IPS DF 19.7 (cell line): Measurements from ENCODE around the gene ATPAF2.
A peak's percentile ranks its signal among the peaks of the same experiment; 100 is the strongest.

ENCODE experiments used
- DNase-seq: peaks from one replicate; pipeline ENCODE4 v3.0.0-alpha.2; 2013; ENCODE audit warnings: low read depth, low spot score

The ATPAF2 gene

DNA sequence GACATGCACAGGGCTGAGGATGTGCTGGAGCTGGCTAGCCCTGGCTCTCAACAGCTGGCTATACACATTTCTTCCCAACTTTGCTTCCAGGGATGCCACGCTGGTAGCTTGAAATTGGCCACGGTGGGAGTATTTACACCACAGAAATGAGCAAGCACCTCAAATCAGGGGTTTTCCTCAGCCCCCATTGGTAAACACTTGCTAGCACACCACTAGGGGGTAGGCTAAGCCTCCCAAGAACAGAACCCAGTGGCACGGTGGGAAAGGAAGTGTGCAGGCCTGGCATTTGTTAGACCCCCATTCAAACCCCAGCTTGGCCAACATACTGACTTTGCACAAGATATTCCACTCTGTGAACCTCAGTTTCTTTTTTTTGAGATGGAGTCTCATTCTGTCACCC lies 53.4 kb downstream of the ATPAF2 start:
- no peak for DNase-seq

DNA sequence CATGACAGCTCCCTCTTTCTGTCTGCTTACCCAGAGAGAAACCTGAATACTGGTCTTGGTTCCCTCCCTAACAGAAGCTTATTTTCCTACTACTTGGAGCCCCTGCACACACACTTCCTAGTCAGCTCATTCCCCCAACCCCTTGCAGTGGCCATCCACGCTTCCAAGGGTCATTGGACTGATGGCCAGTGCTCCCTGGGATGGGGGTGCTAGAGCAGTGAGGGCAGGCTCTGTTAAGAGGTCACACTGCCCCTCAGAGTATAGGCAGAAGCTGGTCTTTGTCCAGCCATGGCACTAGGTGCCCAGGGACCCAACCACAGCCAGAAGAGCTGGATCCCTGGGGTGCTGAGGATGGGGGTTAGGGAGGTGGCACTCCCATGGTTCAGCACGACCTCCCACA lies 53.8 kb downstream of the ATPAF2 start:
- DNase-seq, result no peak

DNA sequence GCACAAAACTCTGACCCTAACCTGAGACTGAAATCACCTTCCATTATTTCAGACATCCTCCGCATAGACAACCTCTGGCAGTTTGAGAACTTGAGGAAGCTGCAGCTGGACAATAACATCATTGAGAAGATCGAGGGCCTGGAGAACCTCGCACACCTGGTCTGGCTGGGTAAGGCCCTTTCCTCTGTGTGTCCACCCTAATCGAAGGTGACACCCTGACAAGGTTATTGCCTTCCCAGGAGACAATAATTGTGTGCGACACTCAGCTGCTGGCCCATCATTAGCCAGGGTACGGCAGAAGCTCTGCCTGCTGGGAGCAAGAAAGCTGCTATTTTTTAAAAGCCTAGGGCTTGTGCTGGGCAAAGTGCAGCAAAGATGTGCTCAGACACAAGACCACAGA lies 55.2 kb downstream of the ATPAF2 start:
- DNase-seq, result no peak

DNA sequence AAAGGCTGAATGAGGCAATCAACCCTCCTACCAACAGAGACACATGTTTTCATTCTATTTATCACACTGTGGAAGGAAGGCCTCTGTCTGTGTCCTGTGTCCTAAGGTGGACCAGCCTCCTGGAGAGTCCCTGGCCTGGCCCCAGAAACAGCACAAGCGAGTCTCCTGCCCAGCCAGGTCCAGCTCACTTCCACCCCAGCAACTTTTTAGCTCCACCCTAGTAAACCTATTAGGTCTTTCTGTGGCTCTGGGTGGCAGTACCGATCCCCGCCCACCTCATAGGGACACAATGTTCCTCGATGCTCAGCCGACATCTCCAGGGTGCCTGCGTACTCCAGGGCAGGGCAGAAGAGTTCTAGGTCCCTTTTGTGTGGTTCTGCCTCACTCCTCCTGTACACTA lies 55.6 kb downstream of the ATPAF2 start:
- DNase-seq, result no peak

DNA sequence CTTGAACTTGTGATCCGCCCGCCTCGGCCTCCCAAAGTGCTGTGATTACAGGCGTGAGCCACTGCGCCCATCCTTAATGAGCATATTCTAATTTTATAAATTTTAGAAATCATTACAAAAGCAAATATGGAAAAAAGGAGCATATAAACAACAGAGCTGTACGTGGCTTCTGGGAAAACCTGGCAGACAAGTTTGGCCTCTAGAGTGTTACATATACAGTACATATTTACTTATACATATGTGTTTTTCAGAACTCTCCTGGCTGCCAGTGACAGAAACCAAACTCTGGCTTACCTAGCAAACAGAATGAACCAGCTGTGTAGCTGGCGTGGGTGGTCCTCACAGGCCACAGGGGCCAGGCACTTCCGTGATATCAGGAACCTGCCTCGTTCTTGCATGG lies 56.2 kb downstream of the ATPAF2 start:
- DNase-seq, result no peak

DNA sequence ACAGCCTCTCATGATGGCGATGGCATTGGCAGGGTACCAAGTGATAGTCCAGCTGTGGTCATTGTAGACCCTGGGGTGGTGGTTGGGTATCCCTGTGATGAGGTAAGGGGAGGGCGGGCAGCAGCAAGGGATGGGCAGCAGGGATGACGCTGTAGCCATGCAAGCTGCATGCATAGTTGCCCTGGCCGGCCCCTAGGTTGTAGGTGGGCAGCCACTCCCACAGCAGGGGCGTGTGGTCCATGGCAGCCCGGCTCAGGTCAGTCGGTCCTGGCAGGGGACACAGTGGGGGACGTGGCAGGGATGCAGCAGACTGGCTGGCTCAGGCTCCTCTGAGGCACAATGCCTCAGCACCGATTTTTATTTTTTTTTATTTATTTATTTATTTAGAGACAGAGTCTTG lies 57.6 kb downstream of the ATPAF2 start:
- DNase-seq, result no peak

DNA sequence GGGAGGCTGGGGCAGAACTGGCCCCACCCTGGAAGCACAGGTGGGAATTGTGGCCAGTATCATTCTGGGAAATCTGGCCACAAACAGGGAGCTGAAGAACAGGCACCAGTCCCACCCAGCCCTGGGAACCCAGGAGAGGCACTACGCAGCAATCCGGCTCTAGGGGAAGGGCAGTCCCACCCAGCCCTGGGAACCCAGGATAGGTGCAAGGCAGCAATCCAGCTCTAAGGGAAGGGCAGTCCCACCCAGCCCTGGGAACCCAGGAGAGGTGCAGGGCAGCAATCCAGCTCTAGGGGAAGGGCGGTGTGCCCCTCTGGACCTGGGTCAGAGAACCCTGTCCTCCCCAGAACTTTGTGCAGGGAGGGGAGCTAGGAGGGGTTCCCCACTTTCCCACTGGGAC lies 59.2 kb downstream of the ATPAF2 start:
- no peak for DNase-seq

DNA sequence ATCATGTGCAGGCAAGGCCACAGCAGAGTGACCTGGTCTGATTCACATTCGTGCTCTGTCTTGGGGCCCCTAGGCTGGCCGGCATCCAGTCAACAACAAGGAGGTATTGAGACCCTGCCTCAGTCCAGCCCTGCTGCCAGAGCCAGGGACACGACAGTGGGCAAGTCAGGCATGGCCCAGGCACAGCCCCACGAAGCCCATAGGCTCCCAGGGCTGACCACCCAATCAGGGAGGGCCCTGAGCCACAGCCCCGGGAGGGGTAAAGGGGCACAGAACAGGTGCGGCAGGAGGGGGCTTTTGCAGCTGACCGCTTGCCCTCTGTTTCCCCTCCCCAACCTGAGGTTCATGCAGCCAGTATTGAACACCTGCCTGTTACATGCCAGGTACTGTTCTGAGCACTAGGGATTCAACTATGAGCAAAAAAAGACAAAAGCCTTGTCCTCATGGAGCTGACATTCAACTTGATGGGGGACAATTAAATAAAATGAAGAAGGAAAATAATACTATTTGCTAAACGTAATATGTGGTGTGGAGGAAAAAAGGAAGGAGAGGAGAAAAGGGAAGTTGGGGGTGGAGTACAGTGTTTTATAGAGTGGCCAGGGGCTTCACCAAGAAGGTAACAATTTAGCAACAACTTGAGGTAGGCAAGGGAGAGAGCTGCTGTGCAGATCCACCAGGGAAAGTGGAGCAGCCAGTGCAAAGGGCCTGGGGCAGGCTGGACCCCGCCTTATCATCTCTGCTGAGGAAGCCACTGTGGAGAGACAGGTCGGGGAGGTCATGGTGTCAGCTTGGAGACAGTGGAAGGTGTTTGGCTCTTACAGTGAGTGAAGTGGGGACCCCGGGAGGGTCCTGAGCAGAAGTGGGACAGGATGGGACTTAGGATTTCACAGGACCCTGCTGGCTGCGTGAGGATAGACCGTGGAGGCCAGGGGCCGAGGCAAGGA lies 60.2 kb downstream of the ATPAF2 start:
- DNase-seq, result no peak

DNA sequence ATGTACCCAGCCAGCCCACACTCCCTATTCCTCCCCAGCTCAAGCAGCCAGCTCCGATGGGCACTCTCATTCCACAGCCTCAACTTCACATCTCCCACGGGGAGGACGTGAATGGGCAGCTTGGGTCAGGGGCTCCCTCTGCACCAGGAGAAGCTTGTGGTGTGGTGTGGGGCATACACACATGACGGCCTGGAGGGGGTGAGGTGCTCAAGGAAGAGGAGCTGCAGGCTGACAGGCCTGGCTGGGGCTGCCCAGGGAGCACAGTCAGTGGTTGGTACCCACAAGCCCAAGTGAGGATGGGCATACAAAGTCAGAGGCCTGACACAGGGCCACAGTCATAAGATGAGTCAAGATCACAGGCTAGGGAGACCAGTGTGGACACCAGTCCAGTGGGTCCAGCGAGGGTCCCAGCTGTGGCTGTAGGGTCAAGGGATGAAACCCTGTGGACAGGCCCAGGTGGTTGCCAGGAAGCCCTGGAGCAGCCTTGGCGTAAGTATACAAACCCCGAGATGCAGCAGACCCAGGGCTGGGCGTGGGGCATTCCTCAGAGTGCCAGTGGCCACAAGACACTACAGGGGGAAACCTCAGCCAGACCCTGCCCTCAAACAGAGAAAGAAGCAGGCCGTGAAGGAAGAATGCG lies 61.9 kb downstream of the ATPAF2 start:
- DNase-seq, result no peak

DNA sequence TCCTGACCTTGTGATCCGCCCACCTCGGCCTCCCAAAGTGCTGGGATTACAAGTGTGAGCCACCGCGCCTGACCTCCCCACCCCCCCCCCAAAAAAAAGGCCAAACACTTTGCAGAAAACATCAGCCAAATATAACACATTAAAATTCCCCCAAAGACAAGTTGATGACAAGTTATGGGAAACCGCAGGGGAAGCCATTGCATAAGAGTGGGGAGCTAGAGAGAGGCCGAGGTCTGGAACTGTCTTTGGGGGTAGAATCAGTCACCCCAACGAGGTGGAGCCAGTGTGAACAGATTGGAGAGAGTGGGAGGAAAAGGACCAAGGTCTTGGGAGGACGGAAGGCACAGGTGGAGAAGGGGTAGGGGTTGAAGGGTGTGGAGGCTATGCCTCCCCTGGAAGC lies 63.5 kb downstream of the ATPAF2 start:
- DNase-seq, result no peak

DNA sequence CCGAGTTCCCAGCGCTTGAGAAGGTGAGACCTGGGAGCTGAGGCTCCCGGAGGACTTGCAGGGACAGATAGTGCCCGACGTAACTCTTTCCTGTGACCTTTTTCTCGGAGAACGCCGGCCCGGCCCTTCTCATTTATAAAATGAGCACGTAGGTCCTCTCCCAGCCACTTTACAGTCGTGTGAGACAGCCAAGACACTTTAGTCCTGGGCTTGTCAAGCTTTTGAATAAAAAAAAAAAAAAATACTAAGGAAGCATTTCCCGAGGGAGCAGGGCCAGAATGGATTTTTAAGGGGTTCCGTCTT lies 66.1 kb downstream of the ATPAF2 start:
- DNase-seq, result no peak

DNA sequence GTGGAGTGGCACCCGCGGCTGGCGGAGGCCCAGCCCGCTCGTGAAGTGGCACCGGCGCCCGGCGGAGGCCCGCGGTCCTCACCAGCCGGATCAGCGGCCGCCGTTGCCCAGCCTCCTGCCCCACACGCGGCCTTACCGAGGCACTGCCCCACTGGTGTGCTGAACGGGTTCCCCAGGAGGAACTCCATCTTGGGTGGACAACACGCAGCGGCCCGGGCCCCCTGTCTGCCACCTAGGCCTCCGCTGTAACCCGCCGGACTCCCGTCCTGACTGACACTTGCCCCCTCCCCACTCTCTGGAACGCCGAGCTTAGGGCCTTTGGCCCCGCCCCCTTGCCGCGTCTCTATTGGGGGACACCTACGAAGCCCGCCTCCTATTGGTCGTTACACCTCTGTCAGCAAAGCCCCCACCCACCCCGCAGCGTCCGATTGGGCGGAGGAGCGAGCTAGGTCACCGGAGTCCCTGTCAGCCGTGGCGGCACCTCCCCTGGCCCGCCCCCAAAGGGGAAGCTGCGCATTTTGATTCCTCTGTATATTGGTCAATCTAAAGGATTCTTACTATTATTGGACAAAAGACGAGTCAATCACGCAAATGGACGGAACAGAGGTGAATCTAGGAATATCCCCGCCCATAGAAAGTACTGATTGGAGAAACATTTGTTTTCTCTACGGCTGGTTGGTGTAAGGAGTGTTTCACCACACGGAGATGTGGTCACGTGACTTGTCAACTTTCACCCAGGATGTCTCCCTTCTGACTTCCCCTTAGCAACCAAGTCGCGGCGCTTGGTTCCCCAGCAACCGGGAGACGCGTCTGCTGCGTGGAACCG lies 66.6 kb downstream of the ATPAF2 start, which contains the start of the genes DRC3 and TOM1L2:
DRC3 (plus strand) TSS at position 737 of the 826 bp plus-strand sequence. CDS start 4,737 bp downstream, outside the sequence.
TOM1L2 (minus strand) TSS at position 275 of the 826 bp plus-strand sequence; CDS start at position 188, 87 bp downstream.
- peak; percentile 100 for DNase-seq

DNA sequence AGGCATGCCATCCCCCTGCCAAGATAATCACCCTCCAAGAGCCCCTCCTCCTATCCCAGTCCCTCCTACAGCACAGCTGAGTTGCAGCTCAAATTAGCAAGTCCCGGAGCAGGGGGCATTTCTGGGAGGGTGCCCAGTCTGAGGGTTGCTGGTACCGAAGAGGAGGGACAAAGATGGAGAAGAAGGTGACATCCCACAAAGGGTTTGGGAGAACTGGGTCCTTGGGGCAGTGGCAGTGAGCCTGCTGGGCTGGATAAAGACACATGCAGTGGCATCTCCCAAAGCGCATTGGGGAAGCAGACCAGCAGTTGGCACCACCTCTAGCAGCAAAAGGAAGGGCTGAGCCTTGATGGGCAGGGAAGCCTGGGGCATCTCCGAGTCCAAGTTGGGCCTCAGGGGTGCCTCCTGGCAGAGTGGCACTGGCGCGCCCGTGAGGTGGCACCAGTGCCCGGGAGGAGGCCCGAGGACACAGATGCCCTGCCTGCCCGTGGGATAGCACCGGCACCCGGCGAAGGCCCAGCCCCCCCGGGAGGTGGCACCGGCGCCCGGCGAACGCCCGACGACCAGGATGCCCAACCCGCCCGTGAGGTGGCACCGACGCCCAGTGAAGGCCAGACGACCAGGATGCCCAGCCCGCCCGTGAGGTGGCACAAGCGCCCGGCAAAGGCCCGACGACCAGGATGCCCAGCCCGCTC lies 67.4 kb downstream of the ATPAF2 start:
- no peak for DNase-seq

DNA sequence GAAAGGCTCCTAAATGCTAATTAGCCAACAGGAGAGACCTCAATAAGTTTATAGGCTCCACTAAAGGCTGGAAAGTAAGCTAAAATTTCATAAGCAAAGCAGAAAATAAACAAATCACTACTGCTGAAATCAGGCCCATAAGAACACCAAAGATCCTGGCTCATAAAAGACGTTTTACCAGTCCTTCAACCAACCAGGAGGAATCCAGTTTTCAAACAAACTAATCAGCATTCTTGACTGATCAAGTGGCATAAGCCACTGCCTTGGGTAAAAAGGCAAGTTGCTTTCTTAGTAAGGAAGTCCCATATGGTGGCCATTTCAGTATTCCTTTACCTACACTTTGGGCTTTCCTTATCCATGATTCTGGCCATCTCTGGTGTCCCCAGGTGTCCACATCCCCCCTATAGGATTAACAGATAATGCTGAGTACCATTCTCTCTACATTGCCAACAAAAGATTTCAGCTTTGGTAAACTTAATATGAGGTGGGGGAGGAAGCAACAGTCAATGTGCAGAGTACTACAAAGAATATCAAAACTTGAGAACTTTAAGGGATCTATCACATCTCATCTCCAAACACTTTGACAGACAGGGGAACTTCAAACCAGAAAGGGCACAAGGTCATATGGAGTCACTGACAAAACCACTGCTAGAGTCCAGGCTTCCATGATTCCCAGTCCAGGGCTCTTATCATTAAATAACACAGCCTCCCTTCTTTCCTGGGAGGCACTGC lies 68.1 kb downstream of the ATPAF2 start:
- DNase-seq, result no peak
